Body of pancreas (tissue), 4 donors: Measurements from ENCODE around the gene TMSB10.

Experiments
- CTCF ChIP-seq, 7 experiments: fragments of 450-650 bp in 4 of 7; fragments of 200-600 bp in 3 of 7; sonication (generic) in 3 of 7; IDR thresholded peaks; one replicate each; pipeline ENCODE4 v1.5.1; 2016 to 2019; ENCODE audit warnings: antibody characterized with exemption in 7 of 7
- POLR2A ChIP-seq, 3 donors: fragments of 450-650 bp; IDR thresholded peaks; one replicate each; pipeline ENCODE4 v1.6.1; 2016; ENCODE audit warnings: antibody characterized with exemption in 3 of 3, mild to moderate bottlenecking in 2 of 3

- no peak for TF ChIP-seq CTCF (IDR thresholded peaks at IDR 0.05)
- TF ChIP-seq POLR2A (IDR thresholded peaks at IDR 0.05): no peak
Observed at GRCh38 chr2:84889332-84889731, 16.1 kb upstream of the TMSB10 start.
